Measurements from ENCODE around the gene FAT3.

FAT3 gene

GRCh38 chr11:92259861-92260260 is 35.2 kb downstream of the FAT3 start:
- ChIA-PET POLR2A (no interaction called here), CTCF (no interaction called here)
- DNase-seq (ENCODE audit: extremely low spot score), result no peak
- no peak for TF ChIP-seq PKNOX1 (IDR thresholded peaks at IDR 0.05)
- TF ChIP-seq BHLHE40 (IDR thresholded peaks at IDR 0.05; ENCODE audit: borderline replicate concordance), result no peak
- TF ChIP-seq LEF1 (IDR thresholded peaks at IDR 0.05; ENCODE audit: borderline replicate concordance), result no peak
- no peak for TF ChIP-seq HDGF (IDR thresholded peaks at IDR 0.05; ENCODE audit: borderline replicate concordance)
- no peak for TF ChIP-seq L3MBTL2 (conservative IDR thresholded peaks at IDR 0.05)
- no peak for TF ChIP-seq FOXM1 (IDR thresholded peaks at IDR 0.05; ENCODE audit: borderline replicate concordance)
- TF ChIP-seq TARDBP (IDR thresholded peaks at IDR 0.05), result no peak
- TF ChIP-seq FOXK2 (IDR thresholded peaks at IDR 0.05), result no peak
- TF ChIP-seq NFRKB (IDR thresholded peaks at IDR 0.05), result no peak
- TF ChIP-seq FOXA1 (IDR thresholded peaks at IDR 0.05), result no peak
- TF ChIP-seq ELF4 (IDR thresholded peaks at IDR 0.05), result no peak
- TF ChIP-seq CTBP1 (IDR thresholded peaks at IDR 0.05; ENCODE audit: borderline replicate concordance), result no peak
- no peak for TF ChIP-seq SUZ12 (IDR thresholded peaks at IDR 0.05)
- no peak for TF ChIP-seq ZNF384 (IDR thresholded peaks at IDR 0.05)
- no peak for TF ChIP-seq ARNT (IDR thresholded peaks at IDR 0.05)
- no peak for TF ChIP-seq SP1 (IDR thresholded peaks at IDR 0.05)

GRCh38 chr11:92264350-92264749 is 39.7 kb downstream of the FAT3 start:
- TF ChIP-seq FOXA1 (IDR thresholded peaks at IDR 0.05) (no peak), ZNF384 (IDR thresholded peaks at IDR 0.05) (no peak), BHLHE40 (IDR thresholded peaks at IDR 0.05; ENCODE audit: borderline replicate concordance) (no peak), SP1 (IDR thresholded peaks at IDR 0.05) (no peak), PKNOX1 (IDR thresholded peaks at IDR 0.05) (no peak), FOXK2 (IDR thresholded peaks at IDR 0.05) (no peak)
- DNase-seq (ENCODE audit: extremely low spot score), result no peak
- POLR2A ChIA-PET, result no interaction called here
- CTCF ChIA-PET, result no interaction called here

- POLR2A ChIA-PET, result no interaction called here
- DNase-seq (ENCODE audit: extremely low spot score), result no peak
- no peak for TF ChIP-seq SUZ12 (IDR thresholded peaks at IDR 0.05)
- TF ChIP-seq TARDBP (IDR thresholded peaks at IDR 0.05), result no peak
- TF ChIP-seq NFRKB (IDR thresholded peaks at IDR 0.05), result no peak
- TF ChIP-seq L3MBTL2 (conservative IDR thresholded peaks at IDR 0.05), result no peak
- TF ChIP-seq ELF4 (IDR thresholded peaks at IDR 0.05), result no peak
- TF ChIP-seq FOXA1 (IDR thresholded peaks at IDR 0.05), result no peak
- no peak for TF ChIP-seq FOXM1 (IDR thresholded peaks at IDR 0.05; ENCODE audit: borderline replicate concordance)
- no peak for TF ChIP-seq ARNT (IDR thresholded peaks at IDR 0.05)
- TF ChIP-seq LEF1 (IDR thresholded peaks at IDR 0.05; ENCODE audit: borderline replicate concordance), result no peak
- TF ChIP-seq BHLHE40 (IDR thresholded peaks at IDR 0.05; ENCODE audit: borderline replicate concordance), result no peak
- no peak for TF ChIP-seq FOXK2 (IDR thresholded peaks at IDR 0.05)
- TF ChIP-seq HDGF (IDR thresholded peaks at IDR 0.05; ENCODE audit: borderline replicate concordance), result no peak
- CTCF ChIA-PET, result interaction anchor here (0.5 to 0.6 kb wide), 3 partner anchors 11 to 131 kb away, joined by 3 read pairs; no protein-coding TSS in a partner anchor
Measured at GRCh38 chr11:92266806-92267205, 42.2 kb downstream of the FAT3 start.

- TF ChIP-seq CTBP1 (IDR thresholded peaks at IDR 0.05; ENCODE audit: borderline replicate concordance) (no peak), HDGF (IDR thresholded peaks at IDR 0.05; ENCODE audit: borderline replicate concordance) (no peak), FOXK2 (IDR thresholded peaks at IDR 0.05) (no peak), FOXM1 (IDR thresholded peaks at IDR 0.05; ENCODE audit: borderline replicate concordance) (no peak), NFRKB (IDR thresholded peaks at IDR 0.05) (no peak), BHLHE40 (IDR thresholded peaks at IDR 0.05; ENCODE audit: borderline replicate concordance) (no peak), PKNOX1 (IDR thresholded peaks at IDR 0.05) (no peak), ELF4 (IDR thresholded peaks at IDR 0.05) (no peak), LEF1 (IDR thresholded peaks at IDR 0.05; ENCODE audit: borderline replicate concordance) (no peak), SUZ12 (IDR thresholded peaks at IDR 0.05) (no peak), L3MBTL2 (conservative IDR thresholded peaks at IDR 0.05) (no peak), SP1 (IDR thresholded peaks at IDR 0.05) (no peak), FOXA1 (IDR thresholded peaks at IDR 0.05) (no peak), TARDBP (IDR thresholded peaks at IDR 0.05) (no peak), ARNT (IDR thresholded peaks at IDR 0.05) (no peak)
- CTCF ChIA-PET, result no interaction called here
- POLR2A ChIA-PET, result no interaction called here
- no peak for DNase-seq (ENCODE audit: extremely low spot score)
Measured at GRCh38 chr11:92267278-92267677, 42.7 kb downstream of the FAT3 start.

GRCh38 chr11:92267968-92268367 is 43.4 kb downstream of the FAT3 start:
- ChIA-PET CTCF (no interaction called here), POLR2A (no interaction called here)
- no peak for TF ChIP-seq FOXK2 (IDR thresholded peaks at IDR 0.05)
- no peak for TF ChIP-seq FOXM1 (IDR thresholded peaks at IDR 0.05; ENCODE audit: borderline replicate concordance)
- TF ChIP-seq CTBP1 (IDR thresholded peaks at IDR 0.05; ENCODE audit: borderline replicate concordance), result no peak
- no peak for TF ChIP-seq NFRKB (IDR thresholded peaks at IDR 0.05)
- no peak for TF ChIP-seq L3MBTL2 (conservative IDR thresholded peaks at IDR 0.05)

GRCh38 chr11:92268546-92268945 is 43.9 kb downstream of the FAT3 start:
- CTCF ChIA-PET, result no interaction called here
- TF ChIP-seq PKNOX1 (IDR thresholded peaks at IDR 0.05) (no peak), TARDBP (IDR thresholded peaks at IDR 0.05) (no peak), FOXK2 (IDR thresholded peaks at IDR 0.05) (no peak), L3MBTL2 (conservative IDR thresholded peaks at IDR 0.05) (no peak), SP1 (IDR thresholded peaks at IDR 0.05) (no peak), CTBP1 (IDR thresholded peaks at IDR 0.05; ENCODE audit: borderline replicate concordance) (no peak), NFRKB (IDR thresholded peaks at IDR 0.05) (no peak), ARNT (IDR thresholded peaks at IDR 0.05) (no peak), ZNF384 (IDR thresholded peaks at IDR 0.05) (no peak), LEF1 (IDR thresholded peaks at IDR 0.05; ENCODE audit: borderline replicate concordance) (no peak), FOXA1 (IDR thresholded peaks at IDR 0.05) (no peak), SUZ12 (IDR thresholded peaks at IDR 0.05) (no peak), ELF4 (IDR thresholded peaks at IDR 0.05) (no peak), FOXM1 (IDR thresholded peaks at IDR 0.05; ENCODE audit: borderline replicate concordance) (no peak)
- no peak for DNase-seq (ENCODE audit: extremely low spot score)
- POLR2A ChIA-PET, result no interaction called here

More at GRCh38 chr11:92267968-92268367, 43.4 kb downstream of the FAT3 start:
- DNase-seq (ENCODE audit: extremely low spot score), result no peak
